ENCODE results near the gene ZNF611. TPM values are rescaled to one million over a fixed set of nuclear protein-coding genes. Genes with fewer than 3 reads are reported as not detected.
"Not testable (repeated sequence)": the region's sequence is repeated elsewhere in the genome, so short reads cannot be mapped to it uniquely, and the experiment has no call there.

ZNF611 gene
- total RNA-seq, 2 experiments from 2014 or later, result 39.4 to 41.7 TPM

GRCh38 chr19:52734331-52734892, 432 bp downstream of the ZNF611 start:
- peak overlapping the region; percentile 90 for H3K4me3 Mint-ChIP-seq
- H3K36me3 Mint-ChIP-seq, result peaks cover 28% of the 10 kb centered on the region
- peak overlapping the region; percentile 91 for H3K27ac Mint-ChIP-seq
- ATAC-seq (ENCODE audit: low read depth), result peak; percentile 37
- H3K27me3 Mint-ChIP-seq, result peaks cover 2% of the 10 kb centered on the region
- no peak for DNase-seq
- peaks cover 3% of the 10 kb centered on the region for H3K9me3 Mint-ChIP-seq
- peaks cover 23% of the 10 kb centered on the region for H3K4me1 Mint-ChIP-seq
- POLR2A ChIA-PET, result no interaction called here

GRCh38 chr19:52726051-52726450, 8.8 kb downstream of the ZNF611 start:
- H3K27me3 Mint-ChIP-seq; DNase-seq; ATAC-seq (ENCODE audit: low read depth); POLR2A ChIA-PET; H3K27ac Mint-ChIP-seq; H3K4me1 Mint-ChIP-seq; H3K4me3 Mint-ChIP-seq: not testable (repeated sequence)
- Mint-ChIP-seq H3K9me3 (peaks cover 20% of the 10 kb centered on the region), H3K36me3 (peaks cover 79% of the 10 kb centered on the region)

- POLR2A ChIA-PET, result no interaction called here
- Mint-ChIP-seq H3K9me3 (peaks cover 20% of the 10 kb centered on the region), H3K36me3 (peaks cover 79% of the 10 kb centered on the region), H3K4me1 (peaks cover 5% of the 10 kb centered on the region), H3K27ac (no peak overlapping the region), H3K4me3 (no peak overlapping the region), H3K27me3 (no peaks in the 10 kb centered on the region)
- ATAC-seq (ENCODE audit: low read depth) (no peak), DNase-seq (no peak)
These were observed 9.3 kb downstream of the ZNF611 start for GRCh38 chr19:52725528-52725961.

GRCh38 chr19:52724701-52725514, 9.9 kb downstream of the ZNF611 start:
- H3K27ac Mint-ChIP-seq, result no peak overlapping the region
- H3K36me3 Mint-ChIP-seq, result peaks cover 79% of the 10 kb centered on the region
- H3K4me3 Mint-ChIP-seq, result no peak overlapping the region
- H3K4me1 Mint-ChIP-seq, result peaks cover 4% of the 10 kb centered on the region
- ATAC-seq (ENCODE audit: low read depth), result no peak
- H3K9me3 Mint-ChIP-seq, result peaks cover 20% of the 10 kb centered on the region
- no peak for DNase-seq
- no peaks in the 10 kb centered on the region for H3K27me3 Mint-ChIP-seq
- POLR2A ChIA-PET, result interaction anchor here (0.6 kb wide), 1 partner anchor 14 kb away, joined by 3 read pairs; no protein-coding TSS in a partner anchor

GRCh38 chr19:52723907-52724598, 10.8 kb downstream of the ZNF611 start:
- H3K4me1 Mint-ChIP-seq; H3K27me3 Mint-ChIP-seq; H3K27ac Mint-ChIP-seq; DNase-seq; H3K4me3 Mint-ChIP-seq; ATAC-seq (ENCODE audit: low read depth): not testable (repeated sequence)
- POLR2A ChIA-PET, result interaction anchor here (0.6 kb wide), 1 partner anchor 13 kb away, joined by 3 read pairs; no protein-coding TSS in a partner anchor
- H3K9me3 Mint-ChIP-seq, result peaks cover 23% of the 10 kb centered on the region
- H3K36me3 Mint-ChIP-seq, result peaks cover 81% of the 10 kb centered on the region

GRCh38 chr19:52722062-52723003, 12.5 kb downstream of the ZNF611 start:
- no peak overlapping the region for H3K4me3 Mint-ChIP-seq
- POLR2A ChIA-PET, result interaction anchor here (0.7 kb wide), 2 partner anchors 141 to 710 kb away, joined by 3 to 5 read pairs; no protein-coding TSS in a partner anchor
- ATAC-seq (ENCODE audit: low read depth) (no peak), DNase-seq (no peak)
- peaks cover 79% of the 10 kb centered on the region for H3K36me3 Mint-ChIP-seq
- H3K27ac Mint-ChIP-seq, result no peak overlapping the region
- H3K4me1 Mint-ChIP-seq, result no peaks in the 10 kb centered on the region
- H3K27me3 Mint-ChIP-seq, result no peaks in the 10 kb centered on the region
- H3K9me3 Mint-ChIP-seq, result peaks cover 22% of the 10 kb centered on the region

GRCh38 chr19:52720541-52720940, 14.3 kb downstream of the ZNF611 start:
- H3K27ac Mint-ChIP-seq; H3K27me3 Mint-ChIP-seq; H3K4me1 Mint-ChIP-seq; DNase-seq; H3K4me3 Mint-ChIP-seq; ATAC-seq (ENCODE audit: low read depth); POLR2A ChIA-PET: not testable (repeated sequence)
- peaks cover 25% of the 10 kb centered on the region for H3K9me3 Mint-ChIP-seq
- H3K36me3 Mint-ChIP-seq, result peaks cover 83% of the 10 kb centered on the region

GRCh38 chr19:52716522-52716921, 18.3 kb downstream of the ZNF611 start:
- no peak overlapping the region for H3K27ac Mint-ChIP-seq
- H3K4me3 Mint-ChIP-seq, result no peak overlapping the region
- DNase-seq (no peak), ATAC-seq (ENCODE audit: low read depth) (no peak)
- peaks cover 24% of the 10 kb centered on the region for H3K9me3 Mint-ChIP-seq
- no peaks in the 10 kb centered on the region for H3K27me3 Mint-ChIP-seq
- H3K36me3 Mint-ChIP-seq, result peaks cover 86% of the 10 kb centered on the region
- H3K4me1 Mint-ChIP-seq, result peaks cover 11% of the 10 kb centered on the region
- POLR2A ChIA-PET, result interaction anchor here (0.7 kb wide), 1 partner anchor 120 kb away, joined by 3 read pairs; no protein-coding TSS in a partner anchor

- H3K4me3 Mint-ChIP-seq, H3K27me3 Mint-ChIP-seq, POLR2A ChIA-PET: not testable (repeated sequence)
- H3K9me3 Mint-ChIP-seq, result peaks cover 25% of the 10 kb centered on the region
- peaks cover 86% of the 10 kb centered on the region for H3K36me3 Mint-ChIP-seq
- peak; percentile 39 for ATAC-seq (ENCODE audit: low read depth)
- peak; percentile 30 for DNase-seq
- H3K4me1 Mint-ChIP-seq, result peaks cover 11% of the 10 kb centered on the region
- peak overlapping the region; percentile 52 for H3K27ac Mint-ChIP-seq
These were observed 18.9 kb downstream of the ZNF611 start for GRCh38 chr19:52715902-52716301.

- H3K4me3 Mint-ChIP-seq; DNase-seq; H3K27me3 Mint-ChIP-seq; ATAC-seq (ENCODE audit: low read depth); H3K27ac Mint-ChIP-seq; POLR2A ChIA-PET: not testable (repeated sequence)
- Mint-ChIP-seq H3K4me1 (peaks cover 11% of the 10 kb centered on the region), H3K9me3 (peaks cover 27% of the 10 kb centered on the region), H3K36me3 (peaks cover 88% of the 10 kb centered on the region)
These were observed 19.5 kb downstream of the ZNF611 start for GRCh38 chr19:52715330-52715729.

GRCh38 chr19:52713051-52713450, 21.8 kb downstream of the ZNF611 start:
- H3K36me3 Mint-ChIP-seq, result peaks cover 88% of the 10 kb centered on the region
- POLR2A ChIA-PET; H3K27ac Mint-ChIP-seq; H3K4me3 Mint-ChIP-seq; DNase-seq; ATAC-seq (ENCODE audit: low read depth); H3K27me3 Mint-ChIP-seq: not testable (repeated sequence)
- peaks cover 11% of the 10 kb centered on the region for H3K4me1 Mint-ChIP-seq
- peaks cover 28% of the 10 kb centered on the region for H3K9me3 Mint-ChIP-seq

GRCh38 chr19:52711661-52712060, 23.2 kb downstream of the ZNF611 start:
- Mint-ChIP-seq H3K4me1 (peaks cover 11% of the 10 kb centered on the region), H3K36me3 (peaks cover 88% of the 10 kb centered on the region), H3K9me3 (peaks cover 26% of the 10 kb centered on the region)
- POLR2A ChIA-PET; H3K27me3 Mint-ChIP-seq; DNase-seq; ATAC-seq (ENCODE audit: low read depth); H3K27ac Mint-ChIP-seq; H3K4me3 Mint-ChIP-seq: not testable (repeated sequence)
